ENCODE data around the gene FAM161B. TPM values are rescaled to one million over a fixed set of nuclear protein-coding genes. Genes with fewer than 3 reads are reported as not detected.

FAM161B gene
- total and polyA plus RNA-seq, 2 of the 4 experiments (the other 2 are of a cell fraction) = 1.9 to 2.5 TPM

- no peak; the same call in 1 of the 2 replicates for TF ChIP-seq ELK1 (IDR thresholded peaks at IDR 0.05; ENCODE audit: borderline replicate concordance, low read depth, low read length)
Measured at GRCh38 chr14:73886449-73887317, 63.2 kb downstream of the FAM161B start, which contains the start of gene ZNF410 (continued).

- ATAC-seq (ENCODE audit: low read depth) (no peak), DNase-seq (no peak)
- no peak overlapping the region for H3K56ac ChIP-seq (ENCODE audit: extremely low read depth, insufficient read depth, low read length)
- H3K4me3 ChIP-seq (ENCODE audit: insufficient read depth, low read depth, low read length) = no peak overlapping the region
- BruUV-seq (replicated peaks) = no TSS peak
- H4K20me1 ChIP-seq (ENCODE audit: insufficient read depth, low read length) = peaks cover 19% of the 10 kb centered on the region
- H3K23ac ChIP-seq (ENCODE audit: low read depth, low read length) = no peak overlapping the region
- peaks cover 2% of the 10 kb centered on the region; the same call in 1 of the 2 replicates for H3K4me1 ChIP-seq (ENCODE audit: control insufficient read depth, insufficient read depth, low read length)
- H4K8ac ChIP-seq (ENCODE audit: low read depth in 2 of 2, low read length in 2 of 2) = no peak overlapping the region
- no peak overlapping the region for H3K27ac ChIP-seq (ENCODE audit: insufficient read depth, low read length)
- H2BK120ac ChIP-seq (ENCODE audit: low read depth, low read length) = no peak overlapping the region
- H3K4ac ChIP-seq (ENCODE audit: low read depth, low read length) = no peak overlapping the region
- H2AFZ ChIP-seq (replicated peaks; ENCODE audit: low read length, poor library complexity) = no peak overlapping the region
- ChIA-PET POLR2A (ENCODE audit: unreplicated experiment) (no interaction called here), CTCF (no interaction called here)
- no peaks in the 10 kb centered on the region for H3K36me3 ChIP-seq (ENCODE audit: control insufficient read depth, insufficient read depth, low read length)
- dilution Hi-C loops (cut with HindIII; ENCODE audit: low sequenced_read_pairs, unreplicated experiment) (no loop called here), intact Hi-C loops (cut with micrococcal nuclease) (no loop called here), in situ Hi-C loops (cut with MboI; ENCODE audit: low sequenced_read_pairs) (no loop called here)
- no CpG with 5 or more reads among the region's 8 CpGs for WGBS, 2 experiments (ENCODE audit: extremely low coverage in 2 of 2, insufficient read length in 1 of 2)
- H2AK5ac ChIP-seq (ENCODE audit: low read depth, low read length) = no peak overlapping the region
- no peak overlapping the region for H3K18ac ChIP-seq (ENCODE audit: low read depth, low read length)
- no peak overlapping the region for H3K14ac ChIP-seq (replicated peaks; ENCODE audit: low read depth, low read length)
- peaks cover 0 to 22% of the 10 kb centered on the region in 2 experiments; a peak in 2 of 4 replicates for H3K79me1 ChIP-seq (ENCODE audit: low read depth in 1 of 2, low read length in 2 of 2)
- no peak overlapping the region for H2AK9ac ChIP-seq (replicated peaks; ENCODE audit: low read depth, low read length, poor library complexity)
- no peaks in the 10 kb centered on the region for H3K27me3 ChIP-seq (ENCODE audit: control insufficient read depth, insufficient read depth, low read length)
- H2BK20ac ChIP-seq (ENCODE audit: low read depth, low read length) = no peak overlapping the region
- H3K9me3 ChIP-seq (ENCODE audit: control insufficient read depth, insufficient read depth, low read length) = no peaks in the 10 kb centered on the region
- H3K9me1 ChIP-seq (ENCODE audit: insufficient read depth, low read length) = no peaks in the 10 kb centered on the region; the same call in none of the 2 replicates
- H4K5ac ChIP-seq (ENCODE audit: low read depth, low read length) = no peak overlapping the region
- H3K9ac ChIP-seq (ENCODE audit: low read depth, low read length) = no peak overlapping the region
- no peak overlapping the region for H4K91ac ChIP-seq (ENCODE audit: insufficient read depth, low read depth, low read length)
- H2BK15ac ChIP-seq (ENCODE audit: low read depth, low read length) = no peak overlapping the region
- H2BK5ac ChIP-seq (ENCODE audit: low read depth, low read length, poor library complexity, severe bottlenecking) = no peak overlapping the region
- H3K4me2 ChIP-seq (ENCODE audit: low read depth, low read length) = no peak overlapping the region
- TF ChIP-seq USF2 (IDR thresholded peaks at IDR 0.05; ENCODE audit: low read depth, low read length) = no peak
- TF ChIP-seq POLR2A (IDR thresholded peaks at IDR 0.05; ENCODE audit: low read depth, low read length) = no peak
- TF ChIP-seq MXI1 (IDR thresholded peaks at IDR 0.05; ENCODE audit: borderline replicate concordance, low read depth, low read length) = no peak
- no peak for TF ChIP-seq MAZ (IDR thresholded peaks at IDR 0.05; ENCODE audit: borderline replicate concordance, low read depth, low read length)
- TF ChIP-seq RCOR1 (IDR thresholded peaks at IDR 0.05; ENCODE audit: insufficient replicate concordance, low read length) = no peak
- TF ChIP-seq CHD1 (IDR thresholded peaks at IDR 0.05; ENCODE audit: low read depth, low read length) = no peak
- TF ChIP-seq CTCF (conservative IDR thresholded peaks at IDR 0.05; ENCODE audit: low read depth, low read length) = no peak
- TF ChIP-seq CEBPB (IDR thresholded peaks at IDR 0.05; ENCODE audit: low read depth, low read length) = no peak
- TF ChIP-seq SMC3 (IDR thresholded peaks at IDR 0.05; ENCODE audit: low read depth, low read length) = no peak
Measured at GRCh38 chr14:73884438-73885190, 65.3 kb downstream of the FAM161B start.

All from IMR-90 (cell line).